DND-41 (cell line): ENCODE results near the gene PDHB.

ENCODE experiments used
- ATAC-seq: fragments of 200-7000 bp; cut with Tn5 transposase; 3 replicates; pipeline ENCODE4 v1.9.1; 2021; ENCODE audit warnings: low read depth; ENCODE audit not compliant: insufficient read depth
- DNase-seq: peaks from one replicate; pipeline ENCODE4 v3.0.0-alpha.2; 2020
- H2AFZ ChIP-seq: 2 replicates; pipeline ENCODE4 v1.6.0; 2012; ENCODE audit warnings: low read depth, low read length
- H3K27ac ChIP-seq: 2 replicates; pipeline ENCODE4 v1.5.1; 2012; ENCODE audit warnings: low read length, inconsistent platforms
- H3K27me3 ChIP-seq: fragments of 200-600 bp; sonication (generic); 2 replicates; pipeline ENCODE4 v1.6.0; 2012; ENCODE audit warnings: low read length, mild to moderate bottlenecking, inconsistent platforms; ENCODE audit not compliant: insufficient read depth, poor library complexity
- H3K36me3 ChIP-seq: 2 replicates; pipeline ENCODE4 v1.5.1; 2012; ENCODE audit warnings: low read length, inconsistent platforms; ENCODE audit not compliant: insufficient read depth
- H3K4me1 ChIP-seq: 2 replicates; pipeline ENCODE4 v1.5.1; 2012; ENCODE audit warnings: mild to moderate bottlenecking, low read length; ENCODE audit not compliant: insufficient read depth
- H3K4me2 ChIP-seq: 2 replicates; pipeline ENCODE4 v1.6.0; 2012; ENCODE audit warnings: mild to moderate bottlenecking, moderate library complexity, low read length, inconsistent platforms; ENCODE audit not compliant: insufficient read depth
- H3K4me3 ChIP-seq, 2 experiments: fragments of 200-600 bp in 1 of 2; shearing (Covaris generic) in 1 of 2; 2 replicates each; pipeline ENCODE4 v1.5.1; 2012 to 2016; ENCODE audit warnings: inconsistent platforms in 2 of 2, low read length in 2 of 2, mild to moderate bottlenecking in 2 of 2, low read depth in 1 of 2, moderate library complexity in 1 of 2
- H3K79me2 ChIP-seq: 2 replicates; pipeline ENCODE4 v1.6.0; 2012; ENCODE audit warnings: low read length, inconsistent platforms; ENCODE audit not compliant: insufficient read depth
- H3K9ac ChIP-seq: 2 replicates; pipeline ENCODE4 v1.6.0; 2012; ENCODE audit warnings: low read depth, mild to moderate bottlenecking, inconsistent platforms, low read length, moderate library complexity
- H3K9me3 ChIP-seq: 2 replicates; pipeline ENCODE4 v1.5.1; 2012; ENCODE audit warnings: low read length, moderate library complexity, mild to moderate bottlenecking, inconsistent platforms; ENCODE audit not compliant: insufficient read depth, severe bottlenecking
- H4K20me1 ChIP-seq: 2 replicates; pipeline ENCODE4 v1.6.0; 2012; ENCODE audit warnings: low read length; ENCODE audit not compliant: insufficient read depth
- CTCF ChIP-seq: IDR thresholded peaks from 2 replicates; pipeline ENCODE4 v1.5.1; 2012; ENCODE audit warnings: borderline replicate concordance, low read length, moderate library complexity, mild to moderate bottlenecking; ENCODE audit not compliant: poor library complexity, severe bottlenecking; ENCODE audit errors: extremely low read depth
- EZH2 ChIP-seq: IDR thresholded peaks from 3 replicates; pipeline ENCODE4 v1.6.1; 2012; ENCODE audit warnings: borderline replicate concordance, low read depth, mild to moderate bottlenecking, moderate library complexity, low read length, inconsistent platforms; ENCODE audit not compliant: severe bottlenecking

The PDHB gene

DNA sequence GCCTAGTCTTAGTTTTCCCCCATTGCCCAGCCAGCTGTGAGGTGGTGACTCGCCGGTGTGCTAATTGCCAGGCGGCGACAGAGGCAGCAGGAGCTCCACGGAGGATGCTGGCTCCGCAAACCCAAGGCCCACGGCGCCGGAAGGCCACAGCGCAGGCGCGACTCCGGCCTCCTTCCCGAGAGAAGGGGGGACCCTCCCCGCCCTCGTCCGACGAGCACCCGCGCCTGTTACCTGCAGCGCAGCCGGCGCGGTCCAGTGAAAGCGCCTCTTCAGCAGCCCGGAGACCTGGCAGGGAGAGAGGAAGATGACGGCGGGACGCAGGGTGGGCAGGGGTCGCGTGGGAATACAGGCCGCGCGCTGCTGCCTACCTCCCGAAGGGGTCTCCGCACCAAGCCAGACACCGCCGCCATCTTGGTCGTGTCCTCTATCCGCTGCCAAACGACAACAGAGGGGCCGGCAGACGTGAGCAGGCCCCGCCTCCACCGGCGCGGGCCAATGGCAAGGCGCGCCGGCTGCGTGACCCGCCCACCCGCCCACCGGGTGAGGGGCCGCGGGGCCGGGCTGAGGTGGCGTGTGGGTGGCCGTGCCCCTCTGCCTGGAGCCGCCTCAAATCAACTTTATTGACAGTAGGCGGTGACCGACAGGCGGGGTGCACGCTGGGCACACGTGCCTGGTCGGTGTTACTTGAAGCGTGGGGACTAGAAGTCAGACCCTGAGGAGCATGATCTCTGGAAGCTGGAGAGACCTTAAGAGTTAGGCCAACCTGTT lies at the start of gene PDHB:
Gene PDHB (minus strand): TSS at position 433 of the 768 bp plus-strand sequence. CDS start 23 bp downstream, at position 410.
- Histone ChIP-seq H3K27me3 (no peaks in the 10 kb centered on the region), H3K9ac (peak within 1 kb of the TSS; percentile 88), H3K4me1 (peaks cover 21% of the 10 kb centered on the region), H4K20me1 (no peaks in the 10 kb centered on the region), H3K79me2 (peaks cover 24% of the 10 kb centered on the region), H3K4me3 (peak within 1 kb of the TSS; percentile 85 to 98), H3K4me2 (peak within 1 kb of the TSS; percentile 96), H2AFZ (peak within 1 kb of the TSS; percentile 98), H3K36me3 (peaks cover 34% of the 10 kb centered on the region), H3K9me3 (no peaks in the 10 kb centered on the region), H3K27ac (peak within 1 kb of the TSS; percentile 98)
- DNase-seq, result peak; percentile 92
- peak; percentile 93 for ATAC-seq
- TF ChIP-seq EZH2 (no peak), CTCF (no peak)

DNA sequence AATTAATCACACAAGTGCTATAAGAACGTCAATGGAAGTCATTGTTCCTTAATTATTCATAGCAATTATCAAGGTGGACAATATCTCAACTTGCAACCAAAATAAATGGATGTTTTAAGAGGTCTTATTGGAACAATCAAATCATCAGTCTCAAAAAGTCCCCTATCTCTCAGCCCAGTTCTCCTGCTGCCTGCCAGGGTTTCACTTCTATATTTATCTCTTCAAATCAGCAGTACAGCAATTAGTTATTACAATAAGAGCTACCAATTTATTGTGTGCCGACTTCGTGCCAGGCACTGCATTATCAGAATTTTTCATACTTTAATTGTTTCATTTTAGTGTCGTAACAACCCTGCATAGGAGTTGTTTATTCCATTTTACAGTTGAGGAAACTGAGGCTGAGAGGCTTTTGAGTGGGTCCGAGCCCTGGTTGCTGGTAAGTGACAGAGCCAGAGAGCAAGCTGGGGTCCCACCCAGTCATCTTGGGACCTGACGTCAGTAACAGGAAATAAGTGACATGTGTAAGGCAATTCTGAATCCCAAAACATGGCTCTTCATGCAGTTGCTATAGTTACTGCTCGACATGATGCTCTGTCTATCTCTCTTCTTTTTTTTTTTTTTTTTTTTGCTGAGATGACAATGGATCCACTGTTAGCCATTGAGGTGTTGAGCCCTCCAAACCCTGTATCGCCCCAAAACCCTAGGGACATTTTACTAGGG lies 49.4 kb upstream of the PDHB start:
- no peak for DNase-seq
- H3K4me2 ChIP-seq, result no peak overlapping the region
- no peaks in the 10 kb centered on the region for H3K79me2 ChIP-seq
- no peak for TF ChIP-seq CTCF
- no peak for TF ChIP-seq EZH2
- no peaks in the 10 kb centered on the region; the same call in 1 of the 2 replicates for H4K20me1 ChIP-seq
- no peaks in the 10 kb centered on the region for H3K36me3 ChIP-seq
- no peak overlapping the region for H3K4me3 ChIP-seq
- ATAC-seq, result no peak
- no peak overlapping the region for H2AFZ ChIP-seq
- H3K4me1 ChIP-seq, result no peaks in the 10 kb centered on the region
- H3K27me3 ChIP-seq, result peaks cover 41% of the 10 kb centered on the region
- no peak overlapping the region for H3K9ac ChIP-seq
- no peaks in the 10 kb centered on the region for H3K9me3 ChIP-seq
- H3K27ac ChIP-seq, result no peak overlapping the region

- Histone ChIP-seq H3K27ac (no peak overlapping the region), H3K79me2 (no peaks in the 10 kb centered on the region), H3K36me3 (no peaks in the 10 kb centered on the region), H4K20me1 (no peaks in the 10 kb centered on the region), H3K4me2 (no peak overlapping the region), H2AFZ (no peak overlapping the region), H3K27me3 (peaks cover 19% of the 10 kb centered on the region), H3K4me3 (no peak overlapping the region), H3K4me1 (no peaks in the 10 kb centered on the region), H3K9ac (no peak overlapping the region), H3K9me3 (no peaks in the 10 kb centered on the region)
- no peak for ATAC-seq
- DNase-seq, result no peak
- TF ChIP-seq EZH2, result no peak
- TF ChIP-seq CTCF, result no peak
Measured at GRCh38 chr3:58480309-58480708, 46.7 kb upstream of the PDHB start.
